Upper lobe of left lung (tissue), 6 donors: Measurements from ENCODE around the gene PSMD5. TPM values are rescaled to one million over a fixed set of nuclear protein-coding genes. Genes with fewer than 3 reads are reported as not detected.

Experiments used
- ATAC-seq, 2 donors: fragments of 200-7000 bp; cut with Tn5 transposase; one replicate each; pipeline ENCODE4 v1.9.1; 2022; ENCODE audit warnings: mild to moderate bottlenecking in 2 of 2, moderate library complexity in 2 of 2; ENCODE audit not compliant: low FRiP score in 2 of 2
- DNase-seq, 2 donors: peaks; one replicate each; pipeline ENCODE4 v3.0.0-alpha.2; 2019 to 2020
- H3K27ac ChIP-seq, 4 donors: fragments of 200-600 bp; sonication (generic); one replicate each; pipeline ENCODE4 v1.5.1; 2016 to 2019
- H3K27me3 ChIP-seq, 4 donors: fragments of 200-600 bp; sonication (generic); one replicate each; pipeline ENCODE4 v1.5.1; 2017 to 2019
- H3K36me3 ChIP-seq, 4 donors: fragments of 200-600 bp; sonication (generic); one replicate each; pipeline ENCODE4 v1.5.1; 2016 to 2019
- H3K4me1 ChIP-seq, 4 donors: fragments of 200-600 bp; sonication (generic); one replicate each; pipeline ENCODE4 v1.5.1; 2018 to 2019
- H3K4me3 ChIP-seq, 4 donors: fragments of 200-600 bp; sonication (generic); one replicate each; pipeline ENCODE4 v1.5.1; 2017 to 2019; ENCODE audit warnings: mild to moderate bottlenecking in 2 of 4, moderate library complexity in 1 of 4
- H3K9me3 ChIP-seq, 4 donors: fragments of 200-600 bp; sonication (generic); one replicate each; pipeline ENCODE4 v1.5.1; 2018 to 2019
- CTCF ChIP-seq, 6 experiments: fragments of 450-650 bp in 4 of 6; fragments of 200-600 bp in 2 of 6; sonication (generic) in 2 of 6; IDR thresholded peaks; one replicate each; pipeline ENCODE4 v1.5.1; 2016 to 2019; ENCODE audit warnings: antibody characterized with exemption in 6 of 6
- EP300 ChIP-seq, 4 donors: sonication (generic); formaldehyde crosslinking; IDR thresholded peaks; one replicate each; pipeline ENCODE4 v1.5.1; 2017; ENCODE audit warnings: antibody characterized with exemption in 4 of 4, control low read depth in 2 of 4
- POLR2A ChIP-seq, 4 donors: fragments of 450-650 bp; IDR thresholded peaks; one replicate each; pipeline ENCODE4 v1.5.1; 2016 to 2017; ENCODE audit warnings: antibody characterized with exemption in 4 of 4, mild to moderate bottlenecking in 2 of 4
- POLR2AphosphoS5 ChIP-seq, 2 donors: sonication (generic); formaldehyde crosslinking; IDR thresholded peaks; one replicate each; pipeline ENCODE4 v1.5.1; 2017; ENCODE audit warnings: antibody characterized with exemption in 2 of 2
- WGBS, 2 donors: methylation state at CpG; one replicate each; pipeline ENCODE4 v1.1.5; 2017 to 2018; 5-methylcytosine and 5-hydroxymethylcytosine counted together
- total RNA-seq, 6 donors: library from RNA; depleted of rRNA in 4 of 6; stranded (reverse); fragments of >200 nt in 4 of 6; gene quantifications; one replicate each; pipeline versions ENCODE4 v1.1.0 to v1.2.1, GENCODE V29; 2016 to 2021
- donor health status: DM: no; HTN: no; CAD: no; lungs with moderate emphysema.
- donor health status: DM: no; HTN: yes; CAD: no; lungs with severe emphysema.

Gene PSMD5
- total RNA-seq, 6 donors from 2014 or later = 11.4 to 56.8 (median 40.1) TPM

- H3K27me3 ChIP-seq = no peaks in the 10 kb centered on the region
- ATAC-seq (no peak), DNase-seq (no peak)
- peaks cover 0 to 46% (median 25%) of the 10 kb centered on the region in 4 donors for H3K36me3 ChIP-seq
- no peaks in the 10 kb centered on the region for H3K4me1 ChIP-seq
- no peaks in the 10 kb centered on the region for H3K9me3 ChIP-seq
- 87 to 89% methylated on average over 6 to 7 of the region's 7 CpGs for WGBS, 2 donors
- H3K27ac ChIP-seq = no peak overlapping the region
- TF ChIP-seq EP300 (IDR thresholded peaks at IDR 0.05) (no peak), CTCF (IDR thresholded peaks at IDR 0.05) (no peak), POLR2A (IDR thresholded peaks at IDR 0.05) (no peak), POLR2AphosphoS5 (IDR thresholded peaks at IDR 0.05) (no peak)
- H3K4me3 ChIP-seq = no peak overlapping the region
These were observed 13.3 kb upstream of the PSMD5 start for GRCh38 chr9:120855827-120856670.

GRCh38 chr9:120854596-120855327 is 12.0 kb upstream of the PSMD5 start:
- TF ChIP-seq POLR2A (IDR thresholded peaks at IDR 0.05) = no peak
- TF ChIP-seq POLR2AphosphoS5 (IDR thresholded peaks at IDR 0.05) = no peak
- TF ChIP-seq EP300 (IDR thresholded peaks at IDR 0.05) = no peak
- TF ChIP-seq CTCF (IDR thresholded peaks at IDR 0.05) = no peak
- Histone ChIP-seq H3K27ac (no peak overlapping the region), H3K9me3 (no peaks in the 10 kb centered on the region), H3K36me3 (peaks cover 0 to 37% (median 17%) of the 10 kb centered on the region in 4 donors), H3K27me3 (no peaks in the 10 kb centered on the region), H3K4me3 (no peak overlapping the region), H3K4me1 (no peaks in the 10 kb centered on the region)
- 90 to 93% methylated on average over 3 of the region's 3 CpGs for WGBS, 2 donors
- no peak for ATAC-seq
- no peak for DNase-seq

- Histone ChIP-seq H3K9me3 (no peaks in the 10 kb centered on the region), H3K4me1 (no peaks in the 10 kb centered on the region), H3K27me3 (no peaks in the 10 kb centered on the region), H3K36me3 (peaks cover 0 to 32% (median 16%) of the 10 kb centered on the region in 4 donors), H3K27ac (no peak overlapping the region), H3K4me3 (no peak overlapping the region)
- ATAC-seq (no peak), DNase-seq (no peak)
- WGBS, 2 donors = 81 to 82% methylated on average over 6 of the region's 6 CpGs
- no peak for TF ChIP-seq POLR2A (IDR thresholded peaks at IDR 0.05)
- no peak for TF ChIP-seq CTCF (IDR thresholded peaks at IDR 0.05)
- TF ChIP-seq POLR2AphosphoS5 (IDR thresholded peaks at IDR 0.05) = no peak
- no peak for TF ChIP-seq EP300 (IDR thresholded peaks at IDR 0.05)
These were observed 10.5 kb upstream of the PSMD5 start for GRCh38 chr9:120853198-120853597.

- Histone ChIP-seq H3K36me3 (peaks cover 0 to 25% (median 8%) of the 10 kb centered on the region in 4 donors), H3K27ac (no peak overlapping the region), H3K27me3 (no peaks in the 10 kb centered on the region), H3K4me3 (no peak overlapping the region), H3K4me1 (no peaks in the 10 kb centered on the region), H3K9me3 (no peaks in the 10 kb centered on the region)
- ATAC-seq = no peak
- 83 to 87% methylated on average over 5 of the region's 5 CpGs for WGBS, 2 donors
- TF ChIP-seq EP300 (IDR thresholded peaks at IDR 0.05) (no peak), POLR2AphosphoS5 (IDR thresholded peaks at IDR 0.05) (no peak), CTCF (IDR thresholded peaks at IDR 0.05) (no peak), POLR2A (IDR thresholded peaks at IDR 0.05) (no peak)
- DNase-seq = no peak
These were observed 9.7 kb upstream of the PSMD5 start for GRCh38 chr9:120852240-120853010.
